ENCODE results near the gene PRDM12. TPM values are rescaled to one million over a fixed set of nuclear protein-coding genes. Genes with fewer than 3 reads are reported as not detected.

PRDM12 gene
- polyA plus RNA-seq, 1 donor (not counting 4 experiments of a cell fraction or from before 2014, with no cell fraction given), result not detected

GRCh38 chr9:130668196-130668595 lies 3.8 kb downstream of the PRDM12 start:
- Histone ChIP-seq H3K9me3 (ENCODE audit: control insufficient read depth, low read depth, low read length) (no peaks in the 10 kb centered on the region), H2AFZ (ENCODE audit: control insufficient read depth, low read length) (no peak overlapping the region), H3K27me3 (ENCODE audit: control insufficient read depth, extremely low read depth, insufficient read depth, low read length) (peaks cover 55% of the 10 kb centered on the region), H3K9ac (ENCODE audit: control insufficient read depth, extremely low read depth, insufficient read depth, low read length) (no peak overlapping the region), H3K9me1 (ENCODE audit: control insufficient read depth, extremely low read depth, insufficient read depth, low read length) (no peaks in the 10 kb centered on the region), H4K20me1 (ENCODE audit: control insufficient read depth, extremely low read depth, insufficient read depth, low read length) (no peaks in the 10 kb centered on the region), H3K4me2 (ENCODE audit: control insufficient read depth, extremely low read depth, insufficient read depth, low read depth, low read length) (no peak overlapping the region), H3K36me3 (ENCODE audit: control insufficient read depth in 2 of 2, extremely low read depth in 1 of 2, insufficient read depth in 2 of 2, low read length in 2 of 2) (no peaks in the 10 kb centered on the region), H3K4me3 (ENCODE audit: control insufficient read depth in 2 of 3, extremely low read depth in 1 of 3, insufficient read depth in 2 of 3, low read depth in 1 of 3, low read length in 3 of 3) (no peak overlapping the region), H3K4me1 (ENCODE audit: control insufficient read depth, extremely low read depth, insufficient read depth, low read length) (no peaks in the 10 kb centered on the region), H3K79me2 (ENCODE audit: control insufficient read depth, insufficient read depth, low read length) (no peaks in the 10 kb centered on the region), H3K27ac (ENCODE audit: control insufficient read depth, insufficient read depth, low read length) (no peak overlapping the region)
- FAIRE-seq (no peak), DNase-seq (ENCODE audit: low read depth, low spot score) (no peak)
- TF ChIP-seq EZH2 (IDR thresholded peaks at IDR 0.05; ENCODE audit: low read length) (no peak), CTCF (optimal IDR thresholded peaks at IDR 0.05 in 1 of 3, IDR thresholded peaks at IDR 0.05 in 1 of 3, conservative IDR thresholded peaks at IDR 0.05 in 1 of 3; ENCODE audit: extremely low read depth in 1 of 3, insufficient read depth in 2 of 3, low read length in 3 of 3) (no peak)
- dilution Hi-C loops (cut with MboI; ENCODE audit: extremely low pct_ligation_motif_present, low sequenced_read_pairs), result no loop called here

GRCh38 chr9:130668659-130669058 lies 4.3 kb downstream of the PRDM12 start:
- H3K36me3 ChIP-seq (ENCODE audit: control insufficient read depth in 2 of 2, extremely low read depth in 1 of 2, insufficient read depth in 2 of 2, low read length in 2 of 2), result no peaks in the 10 kb centered on the region
- H3K27me3 ChIP-seq (ENCODE audit: control insufficient read depth, extremely low read depth, insufficient read depth, low read length), result peaks cover 51% of the 10 kb centered on the region
- H3K79me2 ChIP-seq (ENCODE audit: control insufficient read depth, insufficient read depth, low read length), result no peaks in the 10 kb centered on the region
- H3K9me3 ChIP-seq (ENCODE audit: control insufficient read depth, low read depth, low read length), result no peaks in the 10 kb centered on the region
- FAIRE-seq (no peak), DNase-seq (ENCODE audit: low read depth, low spot score) (no peak)
- H3K9me1 ChIP-seq (ENCODE audit: control insufficient read depth, extremely low read depth, insufficient read depth, low read length), result no peaks in the 10 kb centered on the region
- H4K20me1 ChIP-seq (ENCODE audit: control insufficient read depth, extremely low read depth, insufficient read depth, low read length), result no peaks in the 10 kb centered on the region
- TF ChIP-seq EZH2 (IDR thresholded peaks at IDR 0.05; ENCODE audit: low read length) (no peak), CTCF (optimal IDR thresholded peaks at IDR 0.05 in 1 of 3, IDR thresholded peaks at IDR 0.05 in 1 of 3, conservative IDR thresholded peaks at IDR 0.05 in 1 of 3; ENCODE audit: extremely low read depth in 1 of 3, insufficient read depth in 2 of 3, low read length in 3 of 3) (no peak)
- no peak overlapping the region for H3K9ac ChIP-seq (ENCODE audit: control insufficient read depth, extremely low read depth, insufficient read depth, low read length)
- no peak overlapping the region for H3K4me3 ChIP-seq (ENCODE audit: control insufficient read depth in 2 of 3, extremely low read depth in 1 of 3, insufficient read depth in 2 of 3, low read depth in 1 of 3, low read length in 3 of 3)
- no peak overlapping the region for H3K27ac ChIP-seq (ENCODE audit: control insufficient read depth, insufficient read depth, low read length)
- dilution Hi-C loops (cut with MboI; ENCODE audit: extremely low pct_ligation_motif_present, low sequenced_read_pairs), result no loop called here
- no peak overlapping the region for H2AFZ ChIP-seq (ENCODE audit: control insufficient read depth, low read length)
- H3K4me2 ChIP-seq (ENCODE audit: control insufficient read depth, extremely low read depth, insufficient read depth, low read depth, low read length), result no peak overlapping the region
- no peaks in the 10 kb centered on the region for H3K4me1 ChIP-seq (ENCODE audit: control insufficient read depth, extremely low read depth, insufficient read depth, low read length)
